ENCODE data around the gene SST. TPM values are rescaled to one million over a fixed set of nuclear protein-coding genes. Genes with fewer than 3 reads are reported as not detected.
"Not testable (repeated sequence)": the region's sequence is repeated elsewhere in the genome, so short reads cannot be mapped to it uniquely, and the experiment has no call there.

The SST gene
- total RNA-seq, 2 experiments from 2014 or later = not detected

DNA sequence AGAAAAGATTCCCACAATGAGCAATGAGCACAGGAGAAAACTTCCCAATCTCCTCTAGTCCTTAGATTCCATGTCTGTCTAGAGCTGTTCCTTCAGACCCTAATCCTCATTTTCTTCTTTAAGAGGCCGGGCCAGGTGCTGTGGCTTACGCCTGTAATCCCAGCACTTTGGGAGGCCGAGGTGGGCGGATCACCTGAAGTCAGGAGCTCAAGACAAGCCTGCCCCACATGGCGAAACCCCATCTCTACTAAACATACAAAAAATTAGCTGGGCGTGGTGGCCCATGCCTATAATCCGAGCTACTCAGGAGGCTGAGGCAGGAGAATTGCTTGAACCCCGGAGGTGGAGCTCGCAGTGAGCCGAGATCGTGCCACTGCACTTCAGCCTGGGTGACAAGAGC, 11.6 kb upstream of the SST start:
- CTCF ChIA-PET = interaction anchor here (0.7 to 16.9 kb wide), 10 partner anchors 9 to 360 kb away, joined by 3 to 349 read pairs (median 4); partner anchors contain the start of genes RTP2 and SST
- ATAC-seq; H3K27ac Mint-ChIP-seq; POLR2A ChIA-PET; intact Hi-C loops (cut with DNase I, micrococcal nuclease); DNase-seq; H3K36me3 Mint-ChIP-seq (ENCODE audit: low read depth); H3K4me1 Mint-ChIP-seq; H3K9me3 Mint-ChIP-seq (ENCODE audit: low read depth); H3K4me3 Mint-ChIP-seq: not testable (repeated sequence)
- peaks cover 44% of the 10 kb centered on the region for H3K27me3 Mint-ChIP-seq

DNA sequence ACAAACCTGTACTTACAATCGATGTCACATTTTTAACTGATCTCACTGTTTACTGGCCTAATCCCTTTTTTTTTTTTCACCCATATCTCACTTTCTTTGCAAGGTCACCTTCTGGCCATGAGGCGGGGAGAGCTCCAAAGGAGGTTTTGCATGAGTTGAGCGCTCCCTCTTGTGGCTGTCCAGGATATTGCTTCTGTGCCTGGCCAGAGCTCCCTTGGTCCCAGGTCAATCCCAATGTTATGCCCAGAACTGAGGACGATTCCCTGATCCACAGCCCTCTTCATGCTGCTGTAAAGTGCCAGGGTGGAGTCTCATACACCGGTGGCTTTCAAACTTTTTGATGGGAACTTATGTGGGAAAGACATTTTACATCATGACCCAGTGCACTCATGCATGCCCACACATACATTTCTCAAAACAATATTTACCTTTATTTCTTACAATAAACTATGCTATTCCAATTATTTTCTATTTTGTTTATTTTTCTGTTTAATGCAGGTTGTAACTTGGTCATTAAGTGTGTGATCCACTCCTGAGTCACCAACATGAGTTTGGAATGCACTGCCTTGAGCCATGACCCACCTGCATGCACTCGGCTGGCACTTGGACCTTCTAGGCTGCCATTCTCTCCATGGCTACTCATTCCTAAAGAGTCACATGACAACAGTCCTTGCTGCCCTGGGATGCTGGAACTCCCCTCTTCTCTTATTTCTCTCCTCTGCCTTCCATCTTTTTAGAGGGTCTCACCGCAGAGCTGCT, 9.6 kb upstream of the SST start:
- Mint-ChIP-seq H3K27me3 (peaks cover 43% of the 10 kb centered on the region), H3K27ac (no peak overlapping the region), H3K4me3 (no peak overlapping the region), H3K4me1 (peaks cover 7% of the 10 kb centered on the region), H3K9me3 (ENCODE audit: low read depth) (no peaks in the 10 kb centered on the region), H3K36me3 (ENCODE audit: low read depth) (no peaks in the 10 kb centered on the region)
- ChIA-PET CTCF (interaction anchor here (0.6 to 16.9 kb wide), 64 partner anchors 9 to 1531 kb away, joined by 3 to 349 read pairs (median 6); partner anchors contain the start of genes RTP2, RTP4 and SST), POLR2A (interaction anchor here (0.6 to 0.9 kb wide), 2 partner anchors 360 to 1359 kb away, joined by 4 to 5 read pairs; no protein-coding TSS in a partner anchor)
- intact Hi-C loops (cut with DNase I, micrococcal nuclease) = loop anchor here (1.0 to 5.0 kb wide), 5 partner anchors 34 to 460 kb away; no protein-coding TSS in a partner anchor
- ATAC-seq (peak; percentile 63), DNase-seq (peak; percentile 83)

DNA sequence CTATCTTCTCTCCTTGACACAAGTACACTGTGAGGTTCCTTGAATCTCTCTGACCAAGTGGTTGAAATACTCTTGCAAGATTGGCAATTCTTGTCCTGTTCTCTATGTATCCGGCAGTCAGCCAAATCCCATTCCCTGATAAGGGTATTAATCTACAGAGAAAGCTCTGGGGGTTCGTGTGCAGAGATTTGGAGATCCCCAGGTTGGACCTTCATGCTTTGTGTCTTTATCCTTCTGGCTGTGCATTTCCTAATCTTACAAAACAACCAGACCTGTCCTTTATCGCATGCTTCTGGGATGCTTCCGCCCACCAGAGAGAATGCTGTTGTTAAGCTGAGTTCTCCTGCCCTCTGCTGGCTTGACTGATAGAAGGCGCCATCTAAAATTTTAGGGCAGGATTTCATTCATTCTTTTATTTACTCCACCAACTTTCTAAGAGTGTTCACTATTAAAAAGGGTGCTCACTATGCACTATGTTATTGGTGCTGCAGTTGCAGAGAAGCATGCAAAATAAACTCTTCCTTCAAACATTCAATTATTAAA, 8.6 kb upstream of the SST start:
- DNase-seq = peak; percentile 63
- ChIA-PET POLR2A (interaction anchor here (0.9 kb wide), 1 partner anchor 359 kb away, joined by 4 read pairs; no protein-coding TSS in a partner anchor), CTCF (interaction anchor here (0.6 to 16.9 kb wide), 49 partner anchors 8 to 1522 kb away, joined by 3 to 349 read pairs (median 7); partner anchors contain the start of genes RTP2 and SST)
- Mint-ChIP-seq H3K36me3 (ENCODE audit: low read depth) (no peaks in the 10 kb centered on the region), H3K27me3 (peaks cover 50% of the 10 kb centered on the region), H3K4me3 (no peak overlapping the region), H3K9me3 (ENCODE audit: low read depth) (no peaks in the 10 kb centered on the region), H3K27ac (no peak overlapping the region), H3K4me1 (no peaks in the 10 kb centered on the region)
- intact Hi-C loops (cut with DNase I, micrococcal nuclease) = loop anchor here (1.0 to 5.0 kb wide), 5 partner anchors 36 to 458 kb away; no protein-coding TSS in a partner anchor
- ATAC-seq = peak; percentile 42

DNA sequence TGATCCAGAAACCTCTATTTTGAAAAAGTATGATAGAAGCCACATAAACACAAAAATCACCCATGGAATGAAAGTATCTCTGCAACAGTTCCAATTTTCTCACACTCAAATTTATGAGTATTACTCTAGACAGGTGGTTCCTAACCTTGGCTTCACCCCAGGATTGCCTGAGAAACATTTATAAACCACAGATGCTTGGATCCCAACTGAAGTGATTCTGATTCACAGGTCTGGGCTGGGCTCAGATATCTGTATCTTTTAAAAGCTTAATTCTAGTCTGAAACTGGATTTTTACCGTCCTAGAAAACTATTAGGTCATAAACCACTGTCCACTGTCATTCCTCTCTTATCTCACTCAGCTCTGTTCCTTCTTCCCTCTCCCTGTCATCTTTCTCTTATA, 7.4 kb upstream of the SST start:
- no peak for DNase-seq
- H3K4me1 Mint-ChIP-seq = no peaks in the 10 kb centered on the region
- intact Hi-C loops (cut with DNase I, micrococcal nuclease) = loop anchor here in 1 of 2 experiments (5.0 kb wide), 1 partner anchor 455 kb away; no protein-coding TSS in a partner anchor
- H3K9me3 Mint-ChIP-seq (ENCODE audit: low read depth) = no peaks in the 10 kb centered on the region
- POLR2A ChIA-PET = no interaction called here
- H3K4me3 Mint-ChIP-seq = no peak overlapping the region
- ATAC-seq = no peak
- CTCF ChIA-PET = interaction anchor here (0.6 to 16.9 kb wide), 7 partner anchors 35 to 461 kb away, joined by 3 to 349 read pairs (median 3); no protein-coding TSS in a partner anchor
- H3K27ac Mint-ChIP-seq = no peak overlapping the region
- H3K27me3 Mint-ChIP-seq = peaks cover 49% of the 10 kb centered on the region
- H3K36me3 Mint-ChIP-seq (ENCODE audit: low read depth) = no peaks in the 10 kb centered on the region

DNA sequence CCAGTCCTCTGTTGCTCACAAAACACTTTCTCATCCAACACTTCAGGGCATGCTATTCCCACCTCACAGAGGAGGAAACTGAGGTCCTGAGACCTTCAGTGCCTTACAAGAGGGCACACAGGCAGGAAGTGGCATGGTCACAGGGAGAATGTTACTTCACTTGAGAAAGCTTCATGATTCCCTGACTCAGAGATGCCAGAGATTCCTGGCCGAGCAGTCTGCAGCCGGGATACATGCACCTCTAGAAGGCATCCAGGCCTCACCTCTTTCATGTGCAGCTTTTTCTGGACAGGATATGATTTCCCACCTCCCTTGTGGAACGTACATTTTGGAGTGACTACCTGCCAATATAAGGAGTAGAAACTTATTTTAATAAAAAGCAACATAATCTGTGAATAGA, 2.8 kb upstream of the SST start:
- POLR2A ChIA-PET = no interaction called here
- no peak overlapping the region for H3K27ac Mint-ChIP-seq
- no peaks in the 10 kb centered on the region for H3K9me3 Mint-ChIP-seq (ENCODE audit: low read depth)
- DNase-seq (no peak), ATAC-seq (no peak)
- intact Hi-C loops (cut with DNase I, micrococcal nuclease) = no loop called here
- CTCF ChIA-PET = interaction anchor here (0.8 to 16.9 kb wide), 6 partner anchors 9 to 757 kb away, joined by 3 to 349 read pairs (median 4); no protein-coding TSS in a partner anchor
- H3K27me3 Mint-ChIP-seq = peaks cover 61% of the 10 kb centered on the region
- no peaks in the 10 kb centered on the region for H3K36me3 Mint-ChIP-seq (ENCODE audit: low read depth)
- no peak overlapping the region for H3K4me3 Mint-ChIP-seq
- H3K4me1 Mint-ChIP-seq = no peaks in the 10 kb centered on the region

DNA sequence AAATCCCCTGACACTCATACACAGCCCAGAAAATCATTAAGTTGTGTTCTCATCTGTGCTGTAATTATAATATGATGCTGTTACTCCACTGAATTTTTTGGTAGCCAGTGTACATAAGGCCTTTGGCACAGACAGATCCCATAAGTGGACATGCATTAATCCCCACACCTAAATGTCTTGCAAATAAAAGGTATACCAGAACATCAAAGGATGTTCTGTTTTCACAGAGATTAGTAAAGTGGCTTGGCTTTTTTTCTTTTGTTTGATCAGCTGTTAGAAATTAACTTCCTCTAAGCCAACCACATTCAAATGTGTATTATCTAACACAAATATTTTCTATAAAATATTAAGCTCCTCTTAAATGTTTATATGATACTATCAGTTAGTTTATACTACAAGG, 2.7 kb downstream of the SST start:
- ChIA-PET CTCF (interaction anchor here (0.8 to 3.2 kb wide), 8 partner anchors 9 to 449 kb away, joined by 3 to 30 read pairs (median 4); no protein-coding TSS in a partner anchor), POLR2A (interaction anchor here (0.6 kb wide), 1 partner anchor 29 kb away, joined by 8 read pairs; no protein-coding TSS in a partner anchor)
- peaks cover 53% of the 10 kb centered on the region for H3K27me3 Mint-ChIP-seq
- H3K4me1 Mint-ChIP-seq = peaks cover 15% of the 10 kb centered on the region
- intact Hi-C loops (cut with DNase I, micrococcal nuclease) = no loop called here
- DNase-seq = no peak
- H3K27ac Mint-ChIP-seq = no peak overlapping the region
- H3K36me3 Mint-ChIP-seq (ENCODE audit: low read depth) = no peaks in the 10 kb centered on the region
- no peak for ATAC-seq
- H3K4me3 Mint-ChIP-seq = no peak overlapping the region
- H3K9me3 Mint-ChIP-seq (ENCODE audit: low read depth) = no peaks in the 10 kb centered on the region

DNA sequence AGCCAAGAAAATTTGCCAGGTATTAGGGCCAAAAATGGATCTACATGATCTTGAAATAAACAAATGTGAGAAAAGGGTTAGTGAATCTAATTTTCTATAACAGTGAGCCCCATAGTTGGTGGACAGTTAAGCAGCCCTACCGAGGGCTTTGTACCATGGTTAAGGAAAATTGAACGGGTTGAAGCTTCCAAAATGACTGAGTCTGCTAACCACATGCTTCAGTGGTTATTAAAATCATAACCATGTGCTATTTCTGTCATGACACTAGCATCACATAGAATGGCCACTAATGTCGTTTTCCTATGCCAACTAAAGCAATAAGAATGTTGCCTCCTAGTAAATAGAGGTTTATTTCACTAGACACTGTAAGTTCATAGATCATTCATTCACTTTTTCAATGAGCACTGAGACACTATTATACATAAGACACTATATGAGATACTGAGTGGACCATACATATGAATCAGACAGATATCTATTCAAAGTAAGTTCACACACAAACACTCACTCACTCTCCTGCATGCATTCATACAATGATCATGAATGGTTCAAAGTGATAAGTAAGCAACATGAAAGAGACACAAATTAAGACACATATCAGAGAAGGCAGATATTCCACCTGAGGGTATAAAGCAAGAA, 4.3 kb downstream of the SST start:
- intact Hi-C loops (cut with DNase I, micrococcal nuclease) = no loop called here
- CTCF ChIA-PET = no interaction called here
- Mint-ChIP-seq H3K27ac (no peak overlapping the region), H3K27me3 (peaks cover 52% of the 10 kb centered on the region), H3K4me3 (no peak overlapping the region), H3K36me3 (ENCODE audit: low read depth) (no peaks in the 10 kb centered on the region), H3K4me1 (peaks cover 15% of the 10 kb centered on the region), H3K9me3 (ENCODE audit: low read depth) (no peaks in the 10 kb centered on the region)
- ATAC-seq (peak; percentile 27), DNase-seq (no peak)
- POLR2A ChIA-PET = no interaction called here

DNA sequence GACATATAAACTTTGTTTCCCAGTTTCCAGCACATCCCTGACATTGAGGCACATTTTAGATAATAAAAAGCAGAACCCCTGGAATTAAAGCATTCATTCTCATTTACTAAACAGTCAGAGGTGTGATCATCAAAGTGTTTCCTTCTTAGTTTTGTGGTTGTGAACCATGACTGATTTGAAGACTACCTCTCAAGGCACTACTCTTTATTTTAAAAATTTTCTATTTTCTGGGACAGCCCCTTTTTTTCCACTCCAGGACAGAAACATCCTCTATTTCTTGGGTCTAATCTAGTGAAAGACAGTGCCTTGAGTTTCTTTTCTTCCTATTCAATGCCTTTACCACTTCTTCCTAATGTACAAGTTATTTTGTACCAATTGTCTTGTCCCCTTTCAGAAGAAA, 5.2 kb downstream of the SST start:
- no peak overlapping the region for H3K4me3 Mint-ChIP-seq
- DNase-seq = no peak
- H3K36me3 Mint-ChIP-seq (ENCODE audit: low read depth) = no peaks in the 10 kb centered on the region
- peak; percentile 82 for ATAC-seq
- POLR2A ChIA-PET = no interaction called here
- CTCF ChIA-PET = interaction anchor here (1.0 to 1.6 kb wide), 5 partner anchors 8 to 345 kb away, joined by 4 to 11 read pairs (median 6); no protein-coding TSS in a partner anchor
- no peaks in the 10 kb centered on the region for H3K9me3 Mint-ChIP-seq (ENCODE audit: low read depth)
- H3K27ac Mint-ChIP-seq = no peak overlapping the region
- peaks cover 15% of the 10 kb centered on the region for H3K4me1 Mint-ChIP-seq
- intact Hi-C loops (cut with DNase I, micrococcal nuclease) = no loop called here
- H3K27me3 Mint-ChIP-seq = peaks cover 52% of the 10 kb centered on the region

DNA sequence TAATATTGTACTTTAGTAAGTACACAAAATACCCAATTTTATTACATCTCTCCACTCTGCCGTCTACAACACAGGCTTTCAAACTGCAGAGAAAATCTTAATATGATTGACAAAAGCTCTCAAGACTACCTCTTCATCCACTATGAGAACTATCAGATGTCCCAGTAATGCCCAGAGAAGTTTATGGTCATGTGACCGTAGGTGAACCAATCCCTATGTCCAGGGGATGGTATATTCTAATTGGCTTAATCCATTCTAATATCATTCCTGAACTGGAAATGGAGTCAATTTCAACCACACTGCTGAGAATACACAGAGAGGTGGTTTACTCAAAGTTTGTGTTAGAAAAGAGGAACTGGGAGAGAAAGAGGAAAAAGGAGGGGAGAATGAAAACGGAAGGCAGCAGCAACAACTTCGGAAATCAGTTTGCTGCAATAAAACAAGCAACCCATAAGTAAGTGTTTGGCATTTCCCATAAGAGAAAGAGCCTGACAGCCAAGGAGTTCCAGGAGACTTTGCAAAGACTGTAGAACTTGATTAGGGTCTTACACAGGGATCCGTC, 7.3 kb downstream of the SST start:
- H3K36me3 Mint-ChIP-seq (ENCODE audit: low read depth) = no peaks in the 10 kb centered on the region
- intact Hi-C loops (cut with DNase I, micrococcal nuclease) = no loop called here
- ATAC-seq (no peak), DNase-seq (no peak)
- H3K4me1 Mint-ChIP-seq = peaks cover 15% of the 10 kb centered on the region
- no peak overlapping the region for H3K27ac Mint-ChIP-seq
- CTCF ChIA-PET = interaction anchor here (1.1 to 1.4 kb wide), 3 partner anchors 16 to 343 kb away, joined by 3 to 9 read pairs (median 8); no protein-coding TSS in a partner anchor
- H3K4me3 Mint-ChIP-seq = no peak overlapping the region
- POLR2A ChIA-PET = no interaction called here
- H3K9me3 Mint-ChIP-seq (ENCODE audit: low read depth) = no peaks in the 10 kb centered on the region
- peaks cover 37% of the 10 kb centered on the region for H3K27me3 Mint-ChIP-seq

DNA sequence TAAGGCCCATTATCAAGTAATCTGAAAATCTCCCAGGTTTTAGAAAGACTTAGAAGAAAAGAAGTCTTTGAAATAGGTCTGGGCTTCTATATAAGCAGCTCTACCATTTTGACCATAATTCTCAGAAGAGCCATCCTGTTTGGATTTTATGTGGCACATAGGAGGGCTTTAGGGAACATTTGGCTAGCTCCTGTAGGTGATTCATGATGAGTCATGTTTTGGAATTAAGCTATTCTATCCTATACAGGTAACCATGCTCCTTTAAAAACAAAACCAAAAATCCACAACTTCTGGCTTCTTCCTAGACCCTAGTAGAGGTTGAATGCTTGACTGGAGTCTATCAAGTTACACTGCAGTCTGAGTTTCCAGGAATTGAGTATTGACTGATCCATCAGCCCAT, 8.9 kb downstream of the SST start:
- CTCF ChIA-PET = interaction anchor here (0.7 to 1.5 kb wide), 2 partner anchors 18 to 45 kb away, joined by 3 to 9 read pairs; no protein-coding TSS in a partner anchor
- H3K36me3 Mint-ChIP-seq (ENCODE audit: low read depth) = no peaks in the 10 kb centered on the region
- no peak for ATAC-seq
- POLR2A ChIA-PET = no interaction called here
- intact Hi-C loops (cut with DNase I, micrococcal nuclease) = no loop called here
- H3K27ac Mint-ChIP-seq = no peak overlapping the region
- H3K4me1 Mint-ChIP-seq = peaks cover 15% of the 10 kb centered on the region
- DNase-seq = no peak
- peaks cover 35% of the 10 kb centered on the region for H3K27me3 Mint-ChIP-seq
- no peaks in the 10 kb centered on the region for H3K9me3 Mint-ChIP-seq (ENCODE audit: low read depth)
- H3K4me3 Mint-ChIP-seq = no peak overlapping the region

DNA sequence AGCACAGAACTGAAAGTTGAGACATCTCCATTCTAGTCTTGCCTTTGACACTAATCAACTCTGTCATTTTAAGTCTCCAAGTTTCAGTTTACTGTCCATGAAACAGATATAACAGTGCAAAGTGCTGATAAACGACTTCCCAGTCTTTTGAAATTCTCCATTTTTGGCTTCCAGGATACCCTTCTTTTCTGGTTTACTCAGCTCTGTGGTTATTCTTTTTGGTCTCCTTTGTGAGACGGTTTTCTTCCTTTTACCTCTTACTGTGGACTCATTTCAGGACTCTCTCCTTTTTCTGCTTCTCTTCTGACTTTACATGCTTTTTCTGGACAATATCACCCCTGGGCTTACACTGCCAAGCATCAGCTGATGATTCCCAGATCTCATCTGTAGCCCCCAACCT, 18.9 kb downstream of the SST start:
- ChIA-PET POLR2A (no interaction called here), CTCF (no interaction called here)
- no peaks in the 10 kb centered on the region for H3K36me3 Mint-ChIP-seq (ENCODE audit: low read depth)
- H3K27me3 Mint-ChIP-seq = peaks cover 44% of the 10 kb centered on the region
- H3K9me3 Mint-ChIP-seq (ENCODE audit: low read depth) = no peaks in the 10 kb centered on the region
- no peaks in the 10 kb centered on the region for H3K4me1 Mint-ChIP-seq
- H3K4me3 Mint-ChIP-seq = no peak overlapping the region
- intact Hi-C loops (cut with DNase I, micrococcal nuclease) = no loop called here
- no peak for DNase-seq
- no peak overlapping the region for H3K27ac Mint-ChIP-seq
- ATAC-seq = no peak

Measured in activated CD4-positive, alpha-beta T cell treated with anti-CD3 and anti-CD28 coated beads for 36 hours (primary cell).